Measurements from ENCODE around the gene POLR2J. TPM values are rescaled to one million over a fixed set of nuclear protein-coding genes. Genes with fewer than 3 reads are reported as not detected.

The POLR2J gene
- polyA plus RNA-seq, 1 donor from 2014 or later: 42.6 TPM

DNA sequence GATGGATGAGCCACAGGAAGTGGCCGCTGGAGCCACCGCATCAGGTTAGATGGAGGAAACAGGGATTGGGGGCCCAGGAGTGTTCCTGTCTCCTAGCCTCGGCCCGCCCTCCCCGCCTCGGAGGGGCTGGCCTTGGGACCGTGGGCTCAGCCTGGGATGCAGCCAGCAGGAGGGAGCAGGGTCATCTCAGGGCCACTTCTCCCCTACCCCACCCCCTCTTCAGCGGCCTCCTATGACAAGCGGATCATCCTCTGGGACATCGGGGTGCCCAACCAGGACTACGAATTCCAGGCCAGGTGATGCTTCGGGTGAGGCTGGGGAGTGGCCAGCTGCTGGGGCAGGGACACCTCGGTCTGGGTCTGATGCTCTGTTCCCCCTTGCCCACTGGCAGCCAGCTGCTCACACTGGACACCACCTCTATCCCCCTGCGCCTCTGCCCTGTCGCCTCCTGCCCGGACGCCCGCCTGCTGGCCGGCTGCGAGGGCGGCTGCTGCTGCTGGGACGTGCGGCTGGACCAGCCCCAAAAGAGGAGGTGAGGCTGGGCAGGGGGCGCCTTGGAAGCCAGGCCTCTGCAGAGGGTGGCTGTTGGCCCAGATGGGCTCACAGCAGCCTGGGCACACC is 9.3 kb downstream of the POLR2J start:
- no peak for TF ChIP-seq SMC3 (conservative IDR thresholded peaks at IDR 0.05; ENCODE audit: poor library complexity)
- Histone ChIP-seq H3K36me3 (ENCODE audit: insufficient read depth, low read length) (no peaks in the 10 kb centered on the region), H3K9me3 (ENCODE audit: low read length) (no peaks in the 10 kb centered on the region), H3K9me2 (ENCODE audit: insufficient read depth, low read length) (no peaks in the 10 kb centered on the region), H2AFZ (ENCODE audit: low read depth, low read length) (no peak overlapping the region), H3K4me3 (ENCODE audit: low read length) (no peak overlapping the region), H3K27me3 (ENCODE audit: insufficient read depth, low read depth, low read length) (no peaks in the 10 kb centered on the region), H4K20me1 (ENCODE audit: insufficient read depth) (no peaks in the 10 kb centered on the region), H3F3A (ENCODE audit: insufficient read depth, low read length, poor library complexity, severe bottlenecking) (no peaks in the 10 kb centered on the region), H3K4me2 (ENCODE audit: low read length) (no peak overlapping the region), H3K9ac (ENCODE audit: low read length) (no peak overlapping the region), H3K27ac (ENCODE audit: low read length) (no peak overlapping the region), H3K79me2 (replicated peaks; ENCODE audit: insufficient read depth, low read length) (peaks cover 4% of the 10 kb centered on the region)

DNA sequence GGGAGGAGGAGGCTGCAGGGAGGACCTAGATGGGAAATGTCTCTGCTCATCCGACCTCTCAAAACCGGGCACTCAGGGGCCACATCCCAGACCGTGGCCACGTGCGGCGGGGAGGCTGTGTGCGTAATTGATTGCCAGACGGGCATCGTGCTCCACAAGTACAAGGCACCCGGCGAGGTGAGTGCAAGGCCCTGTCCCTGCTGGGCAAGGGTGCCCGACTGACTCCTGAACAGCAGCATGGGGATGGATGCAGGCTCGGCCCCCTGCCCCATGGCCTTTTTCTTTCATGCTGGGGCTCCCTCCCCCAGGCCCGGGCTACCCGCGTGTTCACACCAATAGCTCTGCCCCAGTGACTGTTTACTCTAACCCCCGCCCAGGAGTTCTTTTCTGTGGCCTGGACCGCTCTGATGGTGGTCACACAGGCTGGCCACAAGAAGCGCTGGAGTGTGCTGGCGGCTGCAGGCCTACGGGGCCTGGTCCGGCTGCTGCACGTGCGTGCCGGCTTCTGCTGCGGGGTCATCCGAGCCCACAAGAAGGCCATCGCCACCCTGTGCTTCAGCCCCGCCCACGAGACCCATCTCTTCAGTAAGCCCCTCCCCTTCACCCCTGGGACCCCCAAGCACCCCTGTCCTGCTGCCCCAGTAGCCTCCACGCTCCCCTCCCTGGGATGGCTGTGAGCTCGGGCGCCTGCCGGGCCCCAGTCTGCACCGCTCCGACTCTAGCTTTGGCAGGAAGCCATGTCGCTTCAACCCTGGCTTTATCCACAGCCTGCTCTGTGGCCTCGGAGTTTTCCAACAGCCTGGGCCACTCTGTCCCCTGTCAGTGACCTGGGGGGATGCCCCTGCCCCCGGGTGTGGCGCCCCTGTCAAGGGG is 10.0 kb downstream of the POLR2J start:
- Histone ChIP-seq H3K9me3 (ENCODE audit: low read length) (no peaks in the 10 kb centered on the region), H3K27me3 (ENCODE audit: insufficient read depth, low read depth, low read length) (no peaks in the 10 kb centered on the region), H3K4me3 (ENCODE audit: low read length) (no peak overlapping the region), H3K36me3 (ENCODE audit: insufficient read depth, low read length) (no peaks in the 10 kb centered on the region), H3K4me2 (ENCODE audit: low read length) (no peak overlapping the region), H3K27ac (ENCODE audit: low read length) (no peak overlapping the region), H3F3A (ENCODE audit: insufficient read depth, low read length, poor library complexity, severe bottlenecking) (no peaks in the 10 kb centered on the region), H3K9me2 (ENCODE audit: insufficient read depth, low read length) (no peaks in the 10 kb centered on the region), H2AFZ (ENCODE audit: low read depth, low read length) (no peak overlapping the region), H4K20me1 (ENCODE audit: insufficient read depth) (no peaks in the 10 kb centered on the region), H3K79me2 (replicated peaks; ENCODE audit: insufficient read depth, low read length) (peaks cover 11% of the 10 kb centered on the region), H3K9ac (ENCODE audit: low read length) (no peak overlapping the region)
- TF ChIP-seq RAD21 (conservative IDR thresholded peaks at IDR 0.05) (no peak), SMC3 (conservative IDR thresholded peaks at IDR 0.05; ENCODE audit: poor library complexity) (no peak), EP300 (conservative IDR thresholded peaks at IDR 0.05; ENCODE audit: poor library complexity, severe bottlenecking) (no peak), CTCF (IDR thresholded peaks at IDR 0.05; ENCODE audit: poor library complexity, severe bottlenecking) (no peak), POLR2AphosphoS5 (IDR thresholded peaks at IDR 0.05) (no peak), REST (IDR thresholded peaks at IDR 0.05; ENCODE audit: borderline replicate concordance) (no peak), TAF1 (IDR thresholded peaks at IDR 0.05; ENCODE audit: low read depth) (no peak), MXI1 (conservative IDR thresholded peaks at IDR 0.05; ENCODE audit: poor library complexity, severe bottlenecking) (no peak), EZH2 (IDR thresholded peaks at IDR 0.05; ENCODE audit: borderline replicate concordance, insufficient read depth, low read length, poor library complexity, severe bottlenecking) (no peak)
